H1 (cell line): ENCODE measurements around the gene BCAP31. TPM values are rescaled to one million over a fixed set of nuclear protein-coding genes. Genes with fewer than 3 reads are reported as not detected.

Source experiments
- CTCF ChIA-PET: fragments of 300-600 bp; sonication (Branson Sonifier 250); formaldehyde crosslinking; loops from one replicate; lab custom pipeline; 2021; ENCODE audit not compliant: partially characterized antibody; lab: Charles Lee
- POLR2A ChIA-PET: fragments of 300-600 bp; sonication (Branson Sonifier 250); formaldehyde crosslinking; loops from one replicate; lab custom pipeline; 2021; ENCODE audit warnings: inconsistent platforms; ENCODE audit not compliant: partially characterized antibody; lab: Charles Lee
- DNase-seq, 2 experiments: peaks; one replicate each; pipeline versions ENCODE4 v3.0.0 to v3.0.0-alpha.2; 2010 to 2022; ENCODE audit warnings: low spot score in 2 of 2, low read depth in 1 of 2, mixed read lengths in 1 of 2
- FAIRE-seq: peaks from 2 replicates; lab custom pipeline; 2011; peaks lifted over from hg19 to GRCh38; lab: Jason Lieb, UNC
- H2AFZ ChIP-seq: 2 replicates; pipeline ENCODE4 v1.8.1; 2012; ENCODE audit warnings: low read length, inconsistent platforms
- H2AK5ac ChIP-seq: 2 replicates; pipeline ENCODE4 v1.6.1; 2013; ENCODE audit warnings: low read depth, low read length
- H2BK120ac ChIP-seq: replicated peaks from 2 replicates; pipeline ENCODE3; 2013; ENCODE audit warnings: low read depth, low read length, inconsistent platforms
- H2BK12ac ChIP-seq: 2 replicates; pipeline ENCODE4 v1.6.1; 2013; ENCODE audit warnings: low read depth, low read length
- H2BK15ac ChIP-seq: 2 replicates; pipeline ENCODE4 v1.6.1; 2013; ENCODE audit warnings: low read length
- H2BK20ac ChIP-seq: 2 replicates; pipeline ENCODE4 v1.6.1; 2013; ENCODE audit warnings: low read length
- H2BK5ac ChIP-seq: 2 replicates; pipeline ENCODE4 v1.6.1; 2013; ENCODE audit warnings: low read depth, low read length
- H3K14ac ChIP-seq: 2 replicates; pipeline ENCODE4 v1.6.1; 2013; ENCODE audit warnings: inconsistent platforms; ENCODE audit not compliant: insufficient read length
- H3K18ac ChIP-seq: 2 replicates; pipeline ENCODE4 v1.6.1; 2013; ENCODE audit warnings: low read length; ENCODE audit errors: extremely low read depth
- H3K23ac ChIP-seq: 2 replicates; pipeline ENCODE4 v1.6.1; 2013; ENCODE audit warnings: inconsistent platforms; ENCODE audit not compliant: insufficient read length
- H3K23me2 ChIP-seq: 2 replicates; pipeline ENCODE4 v1.6.1; 2013; ENCODE audit warnings: low read depth, low read length
- H3K27ac ChIP-seq: 2 replicates; pipeline ENCODE4 v1.6.1; 2011; ENCODE audit warnings: low read depth, low read length, inconsistent platforms
- H3K27me3 ChIP-seq, 4 experiments: replicated peaks in 1 of 4; 1 replicate in 1 of 4; 2 replicates in 3 of 4; pipeline versions ENCODE4 v1.6.1 to v1.8.1; 2011 to 2013; ENCODE audit warnings: low read length in 3 of 4, mild to moderate bottlenecking in 3 of 4, inconsistent platforms in 2 of 4, mixed read lengths in 2 of 4, moderate library complexity in 1 of 4; ENCODE audit not compliant: control insufficient read depth in 3 of 4, insufficient read depth in 3 of 4; ENCODE audit errors: extremely low read depth in 1 of 4
- H3K36me3 ChIP-seq, 4 experiments: 2 replicates each; pipeline versions ENCODE4 v1.6.1 to v1.8.1; 2011 to 2013; ENCODE audit warnings: mild to moderate bottlenecking in 4 of 4, low read length in 3 of 4, moderate library complexity in 2 of 4, control low read depth in 1 of 4, inconsistent platforms in 1 of 4; ENCODE audit not compliant: insufficient read depth in 4 of 4, control insufficient read depth in 2 of 4
- H3K4ac ChIP-seq: replicated peaks from 2 replicates; pipeline ENCODE3; 2013; ENCODE audit warnings: low read length, low read depth, mixed read lengths, inconsistent platforms; ENCODE audit not compliant: insufficient read length
- H3K4me1 ChIP-seq, 4 experiments: replicated peaks in 1 of 4; 1 replicate in 1 of 4; 2 replicates in 3 of 4; pipeline versions ENCODE4 v1.6.1 to v1.8.1; 2011 to 2013; ENCODE audit warnings: low read length in 3 of 4, inconsistent platforms in 2 of 4, mixed read lengths in 1 of 4; ENCODE audit not compliant: insufficient read depth in 4 of 4, control insufficient read depth in 3 of 4
- H3K4me2 ChIP-seq, 2 experiments: 2 replicates each; pipeline versions ENCODE4 v1.6.1 to v1.8.1; 2011 to 2013; ENCODE audit warnings: low read depth in 2 of 2, low read length in 2 of 2, control low read depth in 1 of 2, inconsistent platforms in 1 of 2, mild to moderate bottlenecking in 1 of 2; ENCODE audit not compliant: insufficient read depth in 1 of 2
- H3K4me3 ChIP-seq, 4 experiments: fragments of 200-600, 300-600 bp in 1 of 4; sonication (generic), shearing (Covaris generic), sonication (Bioruptor Twin) in 1 of 4; 2 replicates each; pipeline versions ENCODE4 v1.5.1 to v1.8.1; 2011 to 2016; ENCODE audit warnings: low read length in 4 of 4, low read depth in 3 of 4, control low read depth in 2 of 4, inconsistent platforms in 2 of 4, mild to moderate bottlenecking in 2 of 4, mixed read lengths in 1 of 4, moderate library complexity in 1 of 4; ENCODE audit not compliant: insufficient read depth in 2 of 4; ENCODE audit errors: extremely low read depth in 1 of 4
- H3K56ac ChIP-seq: replicated peaks from 2 replicates; pipeline ENCODE3; 2013; ENCODE audit warnings: low read depth, mild to moderate bottlenecking, mixed read lengths, low read length, inconsistent platforms; ENCODE audit not compliant: insufficient read length
- H3K79me1 ChIP-seq: 2 replicates; pipeline ENCODE4 v1.6.1; 2013; ENCODE audit warnings: low read depth, low read length, control low read depth
- H3K79me2 ChIP-seq, 2 experiments: 2 replicates each; pipeline versions ENCODE4 v1.6.1 to v1.8.1; 2012 to 2013; ENCODE audit warnings: low read length in 2 of 2, mild to moderate bottlenecking in 2 of 2, inconsistent platforms in 1 of 2; ENCODE audit not compliant: insufficient read depth in 2 of 2, control insufficient read depth in 1 of 2
- H3K9ac ChIP-seq, 4 experiments: replicated peaks in 1 of 4; 1 replicate in 1 of 4; 2 replicates in 3 of 4; pipeline versions ENCODE4 v1.6.1 to v1.8.1; 2011 to 2013; ENCODE audit warnings: low read depth in 3 of 4, low read length in 3 of 4, control low read depth in 2 of 4, mild to moderate bottlenecking in 2 of 4, moderate library complexity in 2 of 4, inconsistent platforms in 1 of 4; ENCODE audit errors: extremely low read depth in 1 of 4
- H3K9me3 ChIP-seq, 2 experiments: 2 replicates each; pipeline versions ENCODE4 v1.6.1 to v1.8.1; 2012 to 2013; ENCODE audit warnings: mild to moderate bottlenecking in 2 of 2, moderate library complexity in 2 of 2, control low read depth in 1 of 2, inconsistent platforms in 1 of 2, low read depth in 1 of 2, low read length in 1 of 2, mixed read lengths in 1 of 2; ENCODE audit not compliant: insufficient read depth in 2 of 2
- H4K20me1 ChIP-seq, 2 experiments: replicated peaks in 1 of 2; 2 replicates each; pipeline versions ENCODE3 to v1.8.1; 2011 to 2013; ENCODE audit warnings: inconsistent platforms in 2 of 2, low read length in 2 of 2, mild to moderate bottlenecking in 1 of 2; ENCODE audit not compliant: insufficient read depth in 2 of 2, control insufficient read depth in 1 of 2
- H4K5ac ChIP-seq: 2 replicates; pipeline ENCODE4 v1.6.1; 2013; ENCODE audit warnings: low read length, low read depth, mixed read lengths, inconsistent platforms; ENCODE audit not compliant: insufficient read length
- H4K8ac ChIP-seq: 2 replicates; pipeline ENCODE4 v1.8.0; 2013; ENCODE audit warnings: mild to moderate bottlenecking, moderate library complexity, low read length, inconsistent platforms; ENCODE audit not compliant: insufficient read depth; ENCODE audit errors: extremely low read depth
- H4K91ac ChIP-seq: replicated peaks from 2 replicates; pipeline ENCODE3; 2013; ENCODE audit warnings: low read length, mixed read lengths, inconsistent platforms; ENCODE audit not compliant: insufficient read length
- CEBPB ChIP-seq: IDR thresholded peaks from 2 replicates; pipeline ENCODE4 v1.6.1; 2012; ENCODE audit warnings: low read depth, low read length
- GTF2F1 ChIP-seq: IDR thresholded peaks from 2 replicates; pipeline ENCODE4 v1.6.1; 2012; ENCODE audit warnings: low read depth, low read length, improper control_type of control experiment, borderline replicate concordance
- HDAC6 ChIP-seq: IDR thresholded peaks from one replicate; pipeline ENCODE4 v1.7.1; 2012; ENCODE audit warnings: low read depth, mild to moderate bottlenecking, inconsistent platforms, low read length, moderate library complexity
- RBBP5 ChIP-seq: IDR thresholded peaks from 2 replicates; pipeline ENCODE4 v1.7.1; 2012; ENCODE audit warnings: low read depth, mild to moderate bottlenecking, inconsistent platforms, low read length, moderate library complexity, borderline replicate concordance
- RXRA ChIP-seq: IDR thresholded peaks from 2 replicates; pipeline ENCODE4 v1.6.1; 2011; ENCODE audit warnings: low read depth, mild to moderate bottlenecking, low read length, moderate library complexity; ENCODE audit not compliant: insufficient read depth
- SAP30 ChIP-seq: fragments of 300-600 bp; sonication (generic); IDR thresholded peaks from 2 replicates; pipeline ENCODE4 v1.7.1; 2012; ENCODE audit warnings: low read length, moderate library complexity, mild to moderate bottlenecking, inconsistent platforms; ENCODE audit not compliant: insufficient read depth, insufficient replicate concordance
- SIN3A ChIP-seq, 2 experiments: IDR thresholded peaks in 1 of 2; conservative IDR thresholded peaks in 1 of 2; 2 replicates each; pipeline ENCODE4 v1.6.1; 2011 to 2012; ENCODE audit warnings: low read length in 2 of 2, improper control_type of control experiment in 1 of 2, low read depth in 1 of 2, mild to moderate bottlenecking in 1 of 2
- SIX5 ChIP-seq: IDR thresholded peaks from 2 replicates; pipeline ENCODE4 v1.6.1; 2011; ENCODE audit warnings: mild to moderate bottlenecking, low read depth, low read length
- WGBS, 2 experiments: shearing (Covaris generic) in 1 of 2; methylation state at CpG; one replicate each; pipeline versions ENCODE4 v1.1.6 to v1.1.7; 2013 to 2015; ENCODE audit warnings: low lambda C conversion rate in 2 of 2, mixed read lengths in 2 of 2, inconsistent platforms in 1 of 2, low coverage in 1 of 2, missing lambda C conversion rate in 1 of 2; ENCODE audit not compliant: insufficient replicate concordance in 2 of 2, insufficient coverage in 1 of 2, insufficient read length in 1 of 2; ENCODE audit errors: extremely low coverage in 1 of 2, missing lambda C conversion rate in 1 of 2; 5-methylcytosine and 5-hydroxymethylcytosine counted together
- polyA plus RNA-seq, 7 experiments: library from polyadenylated mRNA; depleted of rRNA in 3 of 7; stranded (reverse) in 5 of 7; unstranded in 2 of 7; fragments of >200 nt in 5 of 7; fragments of 200-250 nt in 2 of 7; gene quantifications; 1 replicate in 5 of 7; 2 replicates in 1 of 7; 4 replicates in 1 of 7; pipeline versions ENCODE4 v1.2.1 to v1.2.3, GENCODE V29; 2011 to 2013; ENCODE audit warnings: missing spikeins in 2 of 7, mixed read lengths in 2 of 7
- total RNA-seq: library from RNA; stranded (reverse); fragmentation: NEBNext Ultra II Directional; extraction: Animal tissue kit (Norgen Biotek cat#: 25700); gene quantifications from 2 replicates; pipeline ENCODE4 v1.2.1, GENCODE V29; 2021
- TF ChIP-seq, protein P1 (sequence below): IDR thresholded peaks from 2 replicates; pipeline ENCODE4 v1.6.1; 2012; ENCODE audit warnings: low read length, inconsistent platforms

BCAP31 gene
- total and polyA plus RNA-seq, 2 of the 8 experiments (the other 6 are each of a cell fraction or from before 2014, with no cell fraction given), result 136 to 159 TPM

DNA sequence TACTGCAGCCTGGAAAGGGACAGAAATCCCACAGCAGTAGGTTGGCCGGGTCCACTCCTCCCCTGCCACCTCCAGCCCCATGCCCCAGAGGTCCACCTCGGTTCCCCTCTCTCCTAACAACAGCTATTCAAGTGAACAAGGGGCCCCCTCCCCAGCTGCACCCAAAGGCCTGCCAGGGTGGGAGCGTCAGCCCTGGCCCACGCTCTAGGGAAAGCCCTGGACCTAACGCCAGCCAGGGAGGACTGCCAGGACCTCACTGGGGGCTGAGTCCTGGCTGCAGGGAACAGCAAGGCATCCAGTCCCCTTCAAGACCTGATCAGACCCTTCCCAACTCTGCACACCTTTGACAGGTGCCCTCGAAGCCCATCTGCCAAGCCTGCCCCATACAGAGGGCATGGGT is 23.2 kb downstream of the BCAP31 start:
- no peak overlapping the region for H2AK5ac ChIP-seq
- no peaks in the 10 kb centered on the region for H4K20me1 ChIP-seq
- H3K27me3 ChIP-seq, result no peaks in the 10 kb centered on the region
- H3K4ac ChIP-seq, result no peak overlapping the region
- CTCF ChIA-PET, result no interaction called here
- WGBS, 2 experiments, result 100% methylated on average over 1 of the region's 6 CpGs; no CpG with 5 or more reads in 1 of the 2 experiments
- TF ChIP-seq CEBPB (no peak), HDAC6 (no peak), RXRA (no peak), SAP30 (no peak), RBBP5 (no peak), SIX5 (no peak), GTF2F1 (no peak), SIN3A (conservative IDR thresholded peaks at IDR 0.05 in 1 of 2, IDR thresholded peaks at IDR 0.05 in 1 of 2; ENCODE audit: low read depth in 1 of 2, low read length in 2 of 2) (no peak)
- TF ChIP-seq, protein P1, sequence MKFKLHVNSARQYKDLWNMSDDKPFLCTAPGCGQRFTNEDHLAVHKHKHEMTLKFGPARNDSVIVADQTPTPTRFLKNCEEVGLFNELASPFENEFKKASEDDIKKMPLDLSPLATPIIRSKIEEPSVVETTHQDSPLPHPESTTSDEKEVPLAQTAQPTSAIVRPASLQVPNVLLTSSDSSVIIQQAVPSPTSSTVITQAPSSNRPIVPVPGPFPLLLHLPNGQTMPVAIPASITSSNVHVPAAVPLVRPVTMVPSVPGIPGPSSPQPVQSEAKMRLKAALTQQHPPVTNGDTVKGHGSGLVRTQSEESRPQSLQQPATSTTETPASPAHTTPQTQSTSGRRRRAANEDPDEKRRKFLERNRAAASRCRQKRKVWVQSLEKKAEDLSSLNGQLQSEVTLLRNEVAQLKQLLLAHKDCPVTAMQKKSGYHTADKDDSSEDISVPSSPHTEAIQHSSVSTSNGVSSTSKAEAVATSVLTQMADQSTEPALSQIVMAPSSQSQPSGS, result no peak
- no peak overlapping the region for H3K56ac ChIP-seq
- H3K36me3 ChIP-seq, result peaks cover 0 to 28% (median 5%) of the 10 kb centered on the region in 4 experiments; a peak in 6 of 8 replicates
- H4K5ac ChIP-seq, result no peak overlapping the region
- POLR2A ChIA-PET, result interaction anchor here (0.9 kb wide), 1 partner anchor 13 kb away, joined by 4 read pairs; no protein-coding TSS in a partner anchor
- no peak overlapping the region for H3K14ac ChIP-seq
- H3K79me2 ChIP-seq, result no peaks in the 10 kb centered on the region
- H2AFZ ChIP-seq, result no peak overlapping the region
- H3K23ac ChIP-seq, result no peak overlapping the region
- H3K18ac ChIP-seq, result no peak overlapping the region
- FAIRE-seq (no peak), DNase-seq (no peak)
- H3K23me2 ChIP-seq, result no peaks in the 10 kb centered on the region
- no peaks in the 10 kb centered on the region for H3K4me1 ChIP-seq
- no peak overlapping the region for H2BK15ac ChIP-seq
- H3K4me2 ChIP-seq, result no peak overlapping the region
- no peak overlapping the region for H2BK20ac ChIP-seq
- no peak overlapping the region for H3K27ac ChIP-seq
- no peak overlapping the region for H2BK5ac ChIP-seq
- no peak overlapping the region for H3K4me3 ChIP-seq
- H3K9me3 ChIP-seq, result no peaks in the 10 kb centered on the region
- H2BK12ac ChIP-seq, result no peak overlapping the region
- no peak overlapping the region for H4K8ac ChIP-seq
- H2BK120ac ChIP-seq, result no peak overlapping the region
- no peak overlapping the region for H4K91ac ChIP-seq
- H3K79me1 ChIP-seq, result no peaks in the 10 kb centered on the region
- no peak overlapping the region for H3K9ac ChIP-seq
